Measurements from ENCODE around the gene MAGEC3. TPM values are rescaled to one million over a fixed set of nuclear protein-coding genes. Genes with fewer than 3 reads are reported as not detected.

MAGEC3 gene
- total and polyA plus RNA-seq, 9 of the 15 experiments (the other 6 are each of a cell fraction or from before 2014, with no cell fraction given), result 0.11 to 0.28 (median 0.17) TPM; not detected in 6

GRCh38 chrX:141928432-141928831 is 90.3 kb downstream of the MAGEC3 start (continued):
- no peak for TF ChIP-seq PYGO2 (tag; IDR thresholded peaks at IDR 0.05)

- no peak overlapping the region for H2AFZ ChIP-seq (ENCODE audit: low read depth, low read length)
- H3K4me3 ChIP-seq, result no peak overlapping the region
- ChIA-PET CTCF (ENCODE audit: low intra/inter-chr PET ratio) (no interaction called here), POLR2A (no interaction called here)
- in situ Hi-C loops (cut with MboI), result no loop called here
- no peak overlapping the region for H3K27ac ChIP-seq (ENCODE audit: extremely low read depth, low read depth, low read length)
- no peaks in the 10 kb centered on the region for H3K79me2 ChIP-seq (ENCODE audit: control insufficient read depth, insufficient read depth, low read length)
- FAIRE-seq (no peak), ATAC-seq (no peak), DNase-seq (ENCODE audit: extremely low read depth in 1 of 4, low spot score in 3 of 4) (no peak)
- no peaks in the 10 kb centered on the region for H3K9me3 ChIP-seq (replicated peaks; ENCODE audit: control insufficient read depth, insufficient read depth, low read depth, low read length)
- 0% methylated on average over 1 of the region's 2 CpGs for WGBS (ENCODE audit: insufficient coverage, low coverage, missing lambda C conversion rate)
- H3K9me1 ChIP-seq (ENCODE audit: control insufficient read depth, insufficient read depth, low read length), result no peaks in the 10 kb centered on the region
- H4K20me1 ChIP-seq (replicated peaks; ENCODE audit: control insufficient read depth, insufficient read depth, low read length), result no peaks in the 10 kb centered on the region
- no peak overlapping the region for H3K4me2 ChIP-seq (ENCODE audit: insufficient read depth, low read length)
- no TSS peak for BruUV-seq (replicated peaks)
- H3K4me1 ChIP-seq (replicated peaks in 1 of 2; ENCODE audit: control insufficient read depth in 2 of 2, insufficient read depth in 2 of 2, low read length in 2 of 2), result no peaks in the 10 kb centered on the region
- no peak overlapping the region for H3K9ac ChIP-seq (ENCODE audit: insufficient read depth in 1 of 2, low read depth in 2 of 2, low read length in 2 of 2)
- no peaks in the 10 kb centered on the region for H3K27me3 ChIP-seq (ENCODE audit: control insufficient read depth in 2 of 2, insufficient read depth in 2 of 2, low read length in 2 of 2)
- intact Hi-C loops (cut with micrococcal nuclease), result no loop called here
- H3K36me3 ChIP-seq (ENCODE audit: control insufficient read depth, insufficient read depth, low read length), result no peaks in the 10 kb centered on the region
- TF ChIP-seq ARNT (IDR thresholded peaks at IDR 0.05), result no peak
Measured at GRCh38 chrX:141934059-141934641, 96.0 kb downstream of the MAGEC3 start.

GRCh38 chrX:141935645-141936044 is 97.5 kb downstream of the MAGEC3 start:
- TF ChIP-seq PTTG1 (tag; IDR thresholded peaks at IDR 0.05; ENCODE audit: low read depth) (no peak), PTRF (tag; IDR thresholded peaks at IDR 0.05) (no peak), FUS (optimal IDR thresholded peaks at IDR 0.05; ENCODE audit: low read depth, low read length) (no peak), ATF6 (CRISPR knock-in tag; IDR thresholded peaks at IDR 0.05) (no peak), PHF20 (IDR thresholded peaks at IDR 0.05; ENCODE audit: partially characterized antibody) (no peak), NFE2L1 (tag; IDR thresholded peaks at IDR 0.05; ENCODE audit: borderline replicate concordance, low read depth) (no peak)
- H3K27me3 ChIP-seq (ENCODE audit: control insufficient read depth in 2 of 2, insufficient read depth in 2 of 2, low read length in 2 of 2), result no peaks in the 10 kb centered on the region
- CTCF ChIA-PET (ENCODE audit: low intra/inter-chr PET ratio), result no interaction called here
- POLR2A ChIA-PET, result no interaction called here
- H4K20me1 ChIP-seq (replicated peaks; ENCODE audit: control insufficient read depth, insufficient read depth, low read length), result no peaks in the 10 kb centered on the region
- WGBS (ENCODE audit: insufficient coverage, low coverage, missing lambda C conversion rate), result 20% methylated on average over 2 of the region's 2 CpGs
- ATAC-seq, result no peak
- no peak for DNase-seq (ENCODE audit: extremely low read depth in 1 of 4, low spot score in 3 of 4)
- no peak overlapping the region for H3K4me3 ChIP-seq
- FAIRE-seq, result no peak
- in situ Hi-C loops (cut with MboI) (no loop called here), intact Hi-C loops (cut with micrococcal nuclease) (no loop called here)
- H2AFZ ChIP-seq (ENCODE audit: low read depth, low read length), result no peak overlapping the region
- no peaks in the 10 kb centered on the region for H3K79me2 ChIP-seq (ENCODE audit: control insufficient read depth, insufficient read depth, low read length)
- H3K27ac ChIP-seq (ENCODE audit: extremely low read depth, low read depth, low read length), result no peak overlapping the region
- H3K9ac ChIP-seq (ENCODE audit: insufficient read depth in 1 of 2, low read depth in 2 of 2, low read length in 2 of 2), result no peak overlapping the region
- H3K4me1 ChIP-seq (replicated peaks in 1 of 2; ENCODE audit: control insufficient read depth in 2 of 2, insufficient read depth in 2 of 2, low read length in 2 of 2), result no peaks in the 10 kb centered on the region
- no peaks in the 10 kb centered on the region for H3K9me1 ChIP-seq (ENCODE audit: control insufficient read depth, insufficient read depth, low read length)
- H3K36me3 ChIP-seq (ENCODE audit: control insufficient read depth, insufficient read depth, low read length), result no peaks in the 10 kb centered on the region
- H3K4me2 ChIP-seq (ENCODE audit: insufficient read depth, low read length), result no peak overlapping the region
- BruUV-seq (replicated peaks), result no TSS peak
- H3K9me3 ChIP-seq (replicated peaks; ENCODE audit: control insufficient read depth, insufficient read depth, low read depth, low read length), result no peaks in the 10 kb centered on the region

Measured in K562 (cell line).